ENCODE measurements around the gene TBC1D4.

The TBC1D4 gene

GRCh38 chr13:75339635-75340374 is 142.2 kb downstream of the TBC1D4 start:
- no peak for TF ChIP-seq CTCF (IDR thresholded peaks at IDR 0.05; ENCODE audit: unreplicated experiment in 3 of 3)
- no peaks in the 10 kb centered on the region for H3K9me3 Mint-ChIP-seq
- H3K36me3 Mint-ChIP-seq (ENCODE audit: low read depth) = peaks cover 26% of the 10 kb centered on the region
- H3K4me1 Mint-ChIP-seq = no peaks in the 10 kb centered on the region
- no peaks in the 10 kb centered on the region for H3K27me3 Mint-ChIP-seq (ENCODE audit: low read depth)
- no peak overlapping the region for H3K4me3 Mint-ChIP-seq
- H3K27ac Mint-ChIP-seq = no peak overlapping the region

- Mint-ChIP-seq H3K4me3 (no peak overlapping the region), H3K4me1 (no peaks in the 10 kb centered on the region), H3K9me3 (no peaks in the 10 kb centered on the region), H3K36me3 (ENCODE audit: low read depth) (peaks cover 14% of the 10 kb centered on the region), H3K27ac (peak overlapping the region in 1 of 3 experiments; percentile 42), H3K27me3 (ENCODE audit: low read depth) (no peaks in the 10 kb centered on the region)
- TF ChIP-seq CTCF (IDR thresholded peaks at IDR 0.05; ENCODE audit: unreplicated experiment in 3 of 3) = no peak
Measured at GRCh38 chr13:75334634-75335447, 147.1 kb downstream of the TBC1D4 start.

- no peaks in the 10 kb centered on the region for H3K27me3 Mint-ChIP-seq (ENCODE audit: low read depth)
- TF ChIP-seq CTCF (IDR thresholded peaks at IDR 0.05; ENCODE audit: unreplicated experiment in 3 of 3) = no peak
- no peaks in the 10 kb centered on the region for H3K9me3 Mint-ChIP-seq
- H3K4me1 Mint-ChIP-seq = no peaks in the 10 kb centered on the region
- H3K4me3 Mint-ChIP-seq = no peak overlapping the region
- peak overlapping the region in 1 of 3 experiments; percentile 38 for H3K27ac Mint-ChIP-seq
- peaks cover 8% of the 10 kb centered on the region for H3K36me3 Mint-ChIP-seq (ENCODE audit: low read depth)
Measured at GRCh38 chr13:75333103-75333502, 148.9 kb downstream of the TBC1D4 start.

- Mint-ChIP-seq H3K4me1 (peaks cover under 1% of the 10 kb centered on the region), H3K27me3 (ENCODE audit: low read depth) (no peaks in the 10 kb centered on the region), H3K27ac (no peak overlapping the region), H3K4me3 (no peak overlapping the region), H3K9me3 (no peaks in the 10 kb centered on the region), H3K36me3 (ENCODE audit: low read depth) (peaks cover 13% of the 10 kb centered on the region)
- no peak for TF ChIP-seq CTCF (IDR thresholded peaks at IDR 0.05; ENCODE audit: unreplicated experiment in 3 of 3)
Measured at GRCh38 chr13:75331792-75332349, 150.1 kb downstream of the TBC1D4 start.

GRCh38 chr13:75330770-75331169 is 151.2 kb downstream of the TBC1D4 start:
- Mint-ChIP-seq H3K4me1 (peaks cover 6% of the 10 kb centered on the region), H3K4me3 (no peak overlapping the region), H3K27me3 (ENCODE audit: low read depth) (no peaks in the 10 kb centered on the region), H3K36me3 (ENCODE audit: low read depth) (peaks cover 19% of the 10 kb centered on the region), H3K9me3 (no peaks in the 10 kb centered on the region), H3K27ac (no peak overlapping the region)
- TF ChIP-seq CTCF (IDR thresholded peaks at IDR 0.05; ENCODE audit: unreplicated experiment in 3 of 3) = no peak

Measured in nephron (organoid).